ENCODE results near the gene RYR3.

- TF ChIP-seq CTCF (conservative IDR thresholded peaks at IDR 0.05; ENCODE audit: low read depth, low read length) (no peak), EZH2 (IDR thresholded peaks at IDR 0.05; ENCODE audit: low read length, unreplicated experiment) (no peak), EZH2phosphoT487 (IDR thresholded peaks at IDR 0.05; ENCODE audit: borderline replicate concordance, low read length) (no peak)
These were observed 600.0 kb downstream of the RYR3 start for GRCh38 chr15:33910741-33911140.
